Activated T-cell treated with anti-CD3 and anti-CD28 coated beads, Interleukin-2, amount 50 U/mL, for 24 hours (primary cell): Measurements from ENCODE around the gene NPAS1.
"Not testable (repeated sequence)": the region's sequence is repeated elsewhere in the genome, so short reads cannot be mapped to it uniquely, and the experiment has no call there.

Experiments
- DNase-seq: peaks from one replicate; pipeline ENCODE4 v3.0.0-alpha.2; 2020
- H3K27ac Mint-ChIP-seq: 2 replicates; pipeline ENCODE4 v1.8.0; 2020; ENCODE audit warnings: mild to moderate bottlenecking, mixed read lengths
- H3K27me3 Mint-ChIP-seq: 2 replicates; pipeline ENCODE4 v1.8.0; 2020; ENCODE audit warnings: mixed read lengths
- H3K36me3 Mint-ChIP-seq: 2 replicates; pipeline ENCODE4 v1.8.0; 2020; ENCODE audit warnings: low read depth, mixed read lengths
- H3K4me1 Mint-ChIP-seq: 2 replicates; pipeline ENCODE4 v1.8.0; 2020; ENCODE audit warnings: low read depth, mixed read lengths
- H3K4me3 Mint-ChIP-seq: 2 replicates; pipeline ENCODE4 v1.8.0; 2020; ENCODE audit warnings: mild to moderate bottlenecking, moderate library complexity, mixed read lengths
- H3K9me3 Mint-ChIP-seq: 2 replicates; pipeline ENCODE4 v1.8.0; 2020; ENCODE audit warnings: mixed read lengths

NPAS1 gene

DNA sequence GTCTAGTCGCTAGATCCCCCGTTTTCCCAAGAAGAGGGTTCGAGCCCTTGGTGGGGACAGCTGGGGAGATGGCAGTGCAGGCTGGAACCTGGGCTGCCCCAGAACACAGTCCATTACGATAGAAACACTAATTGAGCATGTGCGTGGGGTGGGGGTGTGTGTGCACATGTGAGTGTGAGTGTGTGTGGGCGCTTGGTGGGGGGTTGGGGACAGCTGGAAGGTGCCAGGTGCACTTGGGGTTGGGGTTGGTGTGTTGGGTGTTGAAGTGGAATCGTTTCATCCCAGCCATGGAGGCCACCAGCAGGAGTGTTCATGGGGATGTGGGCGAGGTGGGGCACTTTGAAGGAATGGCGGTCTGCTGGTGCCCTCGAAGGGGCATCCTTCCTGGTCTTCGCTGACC lies 18.1 kb upstream of the NPAS1 start:
- H3K36me3 Mint-ChIP-seq, result peaks cover 50% of the 10 kb centered on the region
- peaks cover 6% of the 10 kb centered on the region for H3K4me1 Mint-ChIP-seq
- DNase-seq, result no peak
- no peak overlapping the region for H3K4me3 Mint-ChIP-seq
- peaks cover 12% of the 10 kb centered on the region for H3K27me3 Mint-ChIP-seq
- no peaks in the 10 kb centered on the region for H3K9me3 Mint-ChIP-seq
- H3K27ac Mint-ChIP-seq, result no peak overlapping the region

DNA sequence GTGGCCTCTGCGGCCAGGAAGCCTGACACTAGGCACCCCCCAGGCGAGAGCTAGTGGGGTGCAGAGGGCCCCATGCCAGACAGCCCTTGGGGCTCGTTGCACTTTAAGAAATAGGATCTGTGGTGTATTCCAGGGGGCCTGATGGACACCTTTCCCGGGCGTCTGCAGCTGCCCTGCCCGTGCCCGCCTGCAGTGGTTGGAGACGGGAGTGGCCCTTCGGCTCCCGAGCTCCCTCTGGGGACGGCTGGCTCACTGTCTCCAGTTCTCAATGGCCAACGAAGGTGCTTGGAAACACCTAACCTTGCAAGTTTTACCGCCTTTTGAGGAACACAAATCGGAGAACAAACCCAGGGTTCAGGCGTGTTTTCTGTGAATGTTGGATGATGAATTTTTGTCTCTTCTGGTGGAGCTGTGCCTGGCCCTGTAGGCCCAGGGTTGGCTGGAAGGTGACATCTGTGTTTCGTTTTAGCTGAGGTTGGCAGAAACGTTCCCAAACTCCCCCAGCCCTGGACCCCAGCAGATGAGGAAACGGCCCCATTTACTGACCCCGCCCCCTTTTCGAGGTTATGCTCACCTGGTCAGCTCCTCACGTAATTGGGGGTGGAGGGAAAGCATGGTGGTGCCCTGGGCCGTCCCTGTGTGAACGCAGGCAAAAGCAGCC lies 17.4 kb upstream of the NPAS1 start:
- Mint-ChIP-seq H3K27ac (no peak overlapping the region), H3K27me3 (peaks cover 12% of the 10 kb centered on the region)

DNA sequence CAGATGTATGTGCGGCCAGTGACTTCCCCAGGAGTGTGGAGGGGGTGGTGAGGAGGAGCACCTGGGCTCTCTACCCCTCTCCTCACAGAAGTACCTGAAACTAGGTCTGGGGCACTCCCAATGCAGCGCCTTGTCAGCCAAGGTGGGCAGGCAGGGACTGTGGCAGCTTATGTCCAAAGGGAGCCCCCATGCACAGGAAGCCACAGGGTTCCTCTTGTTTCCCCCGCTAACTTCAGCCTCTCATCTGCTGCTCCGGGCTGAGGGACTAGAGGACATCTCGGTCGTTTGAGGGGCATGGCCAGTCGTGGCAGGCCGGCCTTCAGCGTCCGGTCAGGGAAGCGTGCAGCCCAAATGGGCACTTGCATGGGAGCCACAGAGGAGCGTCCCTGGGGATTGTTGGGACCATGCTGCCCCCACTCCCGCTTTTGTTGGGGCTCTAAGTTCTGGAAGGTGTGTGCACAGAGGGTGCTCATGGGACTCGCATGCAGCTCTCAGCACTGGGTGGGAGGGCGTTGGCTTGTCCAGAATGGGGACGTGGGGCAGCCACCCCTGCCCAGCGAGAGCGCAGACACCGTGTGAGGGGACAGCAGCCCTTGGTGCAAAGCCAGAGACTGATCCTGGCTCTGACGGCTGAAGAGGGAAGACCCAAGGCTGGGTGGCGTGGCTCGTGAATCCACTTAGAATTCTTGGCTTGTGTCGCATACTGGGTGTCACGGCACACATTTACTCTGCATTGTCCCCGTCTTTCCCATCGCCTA lies 16.6 kb upstream of the NPAS1 start:
- Mint-ChIP-seq H3K36me3 (peaks cover 36% of the 10 kb centered on the region), H3K4me3 (no peak overlapping the region), H3K4me1 (peaks cover 6% of the 10 kb centered on the region), H3K9me3 (no peaks in the 10 kb centered on the region), H3K27me3 (peaks cover 12% of the 10 kb centered on the region), H3K27ac (no peak overlapping the region)
- DNase-seq, result no peak

More for the DNA sequence above, 17.4 kb upstream of the NPAS1 start:
- no peak for DNase-seq
- no peaks in the 10 kb centered on the region for H3K9me3 Mint-ChIP-seq
- no peak overlapping the region for H3K4me3 Mint-ChIP-seq
- peaks cover 44% of the 10 kb centered on the region for H3K36me3 Mint-ChIP-seq
- H3K4me1 Mint-ChIP-seq, result peaks cover 6% of the 10 kb centered on the region

DNA sequence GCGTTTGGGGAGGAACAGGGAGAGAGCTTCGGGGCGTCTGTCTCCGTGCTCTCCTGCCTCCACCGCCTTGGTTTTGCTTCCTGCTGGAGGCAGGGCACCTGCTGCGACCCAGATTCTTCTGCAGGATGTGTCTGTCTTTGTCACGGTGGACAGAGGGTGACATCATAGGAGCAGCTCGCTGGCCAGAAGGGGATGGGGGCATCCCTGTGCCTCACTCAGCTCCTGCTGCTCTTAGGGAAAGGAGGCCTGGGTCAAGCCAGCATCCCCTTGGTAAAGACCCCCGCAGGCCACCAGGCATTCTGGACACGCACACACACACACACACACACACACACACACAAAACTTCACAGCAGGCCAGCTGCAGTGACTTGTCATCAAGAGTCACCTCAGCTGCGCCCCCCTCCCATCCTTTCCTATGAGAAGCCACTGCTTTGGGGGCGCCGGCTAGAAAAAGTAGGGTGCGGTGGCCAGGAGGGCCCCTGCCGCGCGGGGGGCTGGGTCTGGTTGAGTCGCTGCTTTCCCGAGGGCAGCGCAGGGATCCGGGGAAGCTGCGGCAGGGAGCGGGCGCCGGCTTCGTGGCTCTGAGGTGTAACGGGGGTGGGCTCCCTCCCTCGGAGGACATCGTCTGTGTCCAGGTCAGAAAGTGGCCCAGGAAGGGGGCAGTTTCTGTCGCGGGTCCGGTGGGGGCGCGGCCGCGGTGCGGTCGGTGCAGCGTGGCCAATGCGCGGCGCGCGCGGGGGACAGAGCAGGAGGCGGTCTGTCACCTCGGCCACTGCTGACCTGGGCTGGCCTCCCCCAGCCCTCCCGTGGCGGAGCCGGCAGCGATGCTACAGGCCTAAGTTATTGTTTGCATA lies 15.8 kb upstream of the NPAS1 start:
- peaks cover 29% of the 10 kb centered on the region for H3K36me3 Mint-ChIP-seq
- H3K4me3 Mint-ChIP-seq, result no peak overlapping the region
- H3K27ac Mint-ChIP-seq, result no peak overlapping the region
- peaks cover 6% of the 10 kb centered on the region for H3K4me1 Mint-ChIP-seq
- no peak for DNase-seq
- H3K9me3 Mint-ChIP-seq, result no peaks in the 10 kb centered on the region
- H3K27me3 Mint-ChIP-seq, result peaks cover 12% of the 10 kb centered on the region

DNA sequence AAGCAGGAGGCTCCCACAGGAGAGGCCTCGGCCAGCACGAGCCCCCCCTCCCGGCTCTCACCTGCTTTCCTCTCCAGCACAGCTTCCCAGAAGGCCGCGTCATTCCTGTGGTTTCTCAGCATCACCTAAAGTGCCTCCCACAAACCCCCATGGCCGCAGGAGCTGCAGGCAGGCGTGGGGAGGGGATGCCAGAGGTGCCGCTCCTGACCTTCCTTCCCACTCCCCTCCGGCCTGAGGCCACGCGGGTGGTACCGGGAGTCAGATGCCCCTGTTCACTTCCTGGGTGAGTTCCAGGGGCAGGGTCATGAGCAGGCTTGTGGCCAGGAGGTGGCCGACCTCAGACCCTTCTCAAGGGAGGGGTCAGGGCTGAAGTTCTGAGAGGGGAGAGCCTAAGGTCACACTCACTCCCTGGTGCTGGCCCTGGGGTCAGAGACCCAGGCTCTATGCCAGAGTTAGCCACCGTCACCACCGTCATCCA lies 14.4 kb upstream of the NPAS1 start:
- Mint-ChIP-seq H3K36me3 (peaks cover 15% of the 10 kb centered on the region), H3K4me1 (peaks cover 6% of the 10 kb centered on the region), H3K9me3 (no peaks in the 10 kb centered on the region), H3K4me3 (no peak overlapping the region), H3K27ac (no peak overlapping the region), H3K27me3 (peaks cover 12% of the 10 kb centered on the region)
- no peak for DNase-seq

DNA sequence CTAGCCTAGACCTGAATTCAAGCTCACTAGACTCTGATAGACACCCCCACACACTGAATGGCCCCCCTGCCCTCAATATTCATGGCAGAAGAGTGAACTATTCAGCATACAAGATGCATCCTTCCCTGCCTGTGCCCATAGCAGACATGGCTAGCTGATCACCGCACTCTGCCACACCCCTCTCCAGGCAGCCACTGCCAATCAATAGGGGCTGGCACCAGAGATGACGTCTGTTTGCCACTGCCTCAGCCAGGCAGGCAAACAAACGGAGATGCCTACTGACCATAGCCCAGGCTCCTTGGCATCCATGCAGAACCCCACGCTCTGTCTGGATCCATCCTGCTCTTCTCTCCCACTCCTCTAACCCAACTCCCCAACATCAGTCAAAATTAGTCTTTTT lies 13.8 kb upstream of the NPAS1 start:
- no peaks in the 10 kb centered on the region for H3K9me3 Mint-ChIP-seq
- no peak overlapping the region for H3K27ac Mint-ChIP-seq
- DNase-seq, result no peak
- H3K36me3 Mint-ChIP-seq, result peaks cover 8% of the 10 kb centered on the region
- H3K4me1 Mint-ChIP-seq, result peaks cover 6% of the 10 kb centered on the region
- peaks cover 12% of the 10 kb centered on the region for H3K27me3 Mint-ChIP-seq
- H3K4me3 Mint-ChIP-seq, result no peak overlapping the region

DNA sequence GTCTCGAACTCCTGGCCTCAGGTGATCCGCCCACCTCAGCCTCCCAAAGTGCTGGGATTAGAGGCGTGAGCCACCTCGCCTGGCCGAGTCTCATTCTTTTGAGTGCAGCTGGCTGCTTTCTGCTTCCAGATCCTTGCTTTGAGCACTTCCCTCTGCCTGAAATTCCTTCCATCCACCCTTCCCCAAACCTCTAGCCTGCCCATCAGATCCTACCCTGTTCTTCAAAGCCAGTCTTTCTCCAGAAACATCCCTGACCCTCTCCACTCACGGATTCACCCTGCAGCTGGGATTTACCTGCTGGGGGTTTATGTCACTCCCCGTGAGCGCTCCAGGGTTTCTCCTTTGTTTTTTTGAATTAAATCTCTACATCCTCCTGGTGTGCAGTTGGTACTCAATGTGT lies 13.1 kb upstream of the NPAS1 start:
- peaks cover 2% of the 10 kb centered on the region for H3K36me3 Mint-ChIP-seq
- peaks cover 6% of the 10 kb centered on the region for H3K4me1 Mint-ChIP-seq
- H3K27ac Mint-ChIP-seq, result peak overlapping the region; percentile 41
- no peaks in the 10 kb centered on the region for H3K9me3 Mint-ChIP-seq
- DNase-seq, result no peak
- peaks cover 12% of the 10 kb centered on the region for H3K27me3 Mint-ChIP-seq
- no peak overlapping the region for H3K4me3 Mint-ChIP-seq

DNA sequence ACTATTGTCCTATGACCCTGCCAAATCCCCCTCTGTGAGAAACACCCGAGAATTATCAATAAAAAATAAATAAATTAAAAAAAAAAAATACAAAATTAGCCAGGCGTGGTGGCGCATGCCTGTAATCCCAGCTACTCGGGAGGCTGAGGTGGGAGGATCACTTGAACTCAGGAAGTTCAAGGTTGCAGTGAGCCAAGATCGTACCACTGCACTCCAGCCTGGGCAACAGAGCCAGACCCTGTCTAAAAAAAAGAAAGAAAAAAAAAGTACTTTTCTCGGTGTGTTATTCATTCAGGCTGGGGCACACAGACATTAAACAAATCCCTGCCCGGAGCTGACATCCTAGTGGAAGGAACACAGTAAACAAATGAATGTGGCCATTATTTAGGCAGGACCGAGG lies 9.1 kb upstream of the NPAS1 start:
- not testable (repeated sequence) for H3K4me1 Mint-ChIP-seq, DNase-seq, H3K36me3 Mint-ChIP-seq, H3K27ac Mint-ChIP-seq, H3K9me3 Mint-ChIP-seq, H3K27me3 Mint-ChIP-seq, H3K4me3 Mint-ChIP-seq

DNA sequence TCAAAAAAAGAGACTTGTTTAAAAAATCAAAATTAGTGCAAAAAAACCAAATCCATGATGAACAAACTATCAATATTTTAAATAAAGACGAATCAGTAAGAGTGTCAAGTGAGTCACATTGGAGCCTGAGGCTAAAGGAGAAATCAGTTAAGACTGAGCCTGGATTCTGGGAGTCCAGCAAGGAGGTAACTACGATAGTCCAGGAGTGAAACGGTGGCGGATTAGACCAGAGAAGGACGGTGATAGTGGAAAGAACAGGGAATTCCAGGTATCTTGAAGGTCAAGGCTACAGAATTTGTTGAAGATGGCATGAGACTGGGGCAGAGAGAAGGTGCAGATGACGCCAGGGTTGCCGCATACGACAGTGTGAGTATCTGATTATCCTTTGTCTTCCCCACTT lies 7.0 kb upstream of the NPAS1 start:
- H3K4me3 Mint-ChIP-seq, result no peak overlapping the region
- H3K4me1 Mint-ChIP-seq, result peaks cover 8% of the 10 kb centered on the region
- no peaks in the 10 kb centered on the region for H3K36me3 Mint-ChIP-seq
- peaks cover 9% of the 10 kb centered on the region for H3K27me3 Mint-ChIP-seq
- no peaks in the 10 kb centered on the region for H3K9me3 Mint-ChIP-seq
- no peak overlapping the region for H3K27ac Mint-ChIP-seq
- no peak for DNase-seq

DNA sequence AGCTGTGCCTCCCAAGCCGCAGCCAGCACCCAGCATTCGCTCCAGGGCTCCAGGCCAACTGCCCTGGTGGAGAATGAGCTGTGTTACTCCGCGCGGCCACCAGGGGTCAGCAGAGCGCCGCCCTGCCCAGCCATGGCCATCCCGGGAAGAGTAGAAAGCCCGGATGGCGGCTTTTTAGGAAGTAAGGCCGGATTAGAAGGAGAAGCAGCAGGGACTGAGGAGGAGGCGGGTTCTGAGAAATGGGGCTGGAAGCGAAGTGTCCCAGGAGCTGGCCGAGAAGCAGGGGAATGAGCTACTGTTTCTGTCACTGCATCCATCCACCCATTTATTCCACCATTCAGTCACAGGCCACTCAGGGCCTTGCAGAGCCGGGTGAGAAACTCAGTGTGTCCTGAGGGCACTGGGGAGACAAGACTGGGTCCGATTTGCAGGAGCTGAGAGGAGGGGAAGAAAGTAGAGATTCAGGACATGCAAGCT lies 6.6 kb upstream of the NPAS1 start:
- Mint-ChIP-seq H3K4me3 (no peak overlapping the region), H3K4me1 (peaks cover 8% of the 10 kb centered on the region), H3K27ac (no peak overlapping the region)

DNA sequence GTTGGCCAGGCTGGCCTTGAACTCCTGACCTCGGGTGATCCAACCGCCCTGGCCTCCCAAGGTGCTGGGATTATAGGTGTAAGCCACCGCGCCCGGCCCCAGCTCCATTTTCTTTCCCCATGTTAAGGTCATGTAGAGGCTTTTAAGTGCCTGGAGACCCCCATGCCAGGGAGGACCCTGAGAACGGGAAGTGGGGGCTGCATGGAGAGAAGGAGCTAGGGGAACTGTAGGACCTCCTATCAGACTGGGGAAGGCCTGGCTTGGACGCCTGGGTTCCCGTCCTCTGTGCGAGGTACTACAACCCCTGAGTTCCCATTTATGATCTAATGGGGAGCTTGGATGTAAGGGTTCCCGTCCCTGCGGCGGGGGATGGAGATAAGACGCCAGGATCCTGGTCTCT lies 714 bp upstream of the NPAS1 start:
- no peaks in the 10 kb centered on the region for H3K36me3 Mint-ChIP-seq
- no peak overlapping the region for H3K4me3 Mint-ChIP-seq
- no peak overlapping the region for H3K27ac Mint-ChIP-seq
- no peak for DNase-seq
- H3K9me3 Mint-ChIP-seq, result no peaks in the 10 kb centered on the region
- H3K27me3 Mint-ChIP-seq, result peaks cover 44% of the 10 kb centered on the region
- H3K4me1 Mint-ChIP-seq, result peaks cover 12% of the 10 kb centered on the region

More for the DNA sequence above, 6.6 kb upstream of the NPAS1 start:
- Mint-ChIP-seq H3K9me3 (no peaks in the 10 kb centered on the region), H3K36me3 (no peaks in the 10 kb centered on the region), H3K27me3 (peaks cover 9% of the 10 kb centered on the region)
- DNase-seq, result peak; percentile 84

DNA sequence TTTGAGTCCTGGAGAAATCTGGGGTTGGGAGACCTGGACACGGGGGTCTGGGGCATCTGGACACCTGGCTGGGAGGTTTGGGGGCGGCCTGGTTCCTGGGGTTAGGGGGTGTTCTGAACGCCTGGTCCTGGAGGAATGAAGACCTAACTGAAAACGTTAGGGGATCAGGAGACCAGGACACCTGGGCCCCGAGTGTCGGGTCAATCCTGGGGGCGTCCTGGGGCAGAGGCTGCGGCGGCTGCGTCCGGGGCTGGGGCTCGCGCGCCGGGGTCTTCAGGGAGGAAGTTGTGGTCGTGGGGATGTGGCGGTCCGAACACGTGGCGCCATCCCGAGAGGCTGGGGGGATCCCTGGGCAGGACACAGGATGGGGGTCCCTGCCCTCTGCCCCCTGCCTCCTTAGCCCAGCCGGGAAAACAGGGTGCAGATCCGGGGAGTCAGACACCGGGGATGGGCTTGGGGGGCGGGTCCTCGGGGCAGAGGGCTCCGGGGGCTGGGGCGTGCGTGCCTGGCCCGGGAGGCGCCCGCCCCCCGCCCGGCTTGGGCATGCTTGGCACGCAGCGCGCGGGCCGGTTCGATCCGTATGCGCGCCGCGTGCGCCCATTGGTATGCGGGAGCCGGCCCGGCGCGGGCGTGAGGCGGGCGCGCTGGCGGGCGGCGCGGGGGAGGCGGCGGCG lies 632 bp downstream of the NPAS1 start:
- peaks cover 56% of the 10 kb centered on the region for H3K27me3 Mint-ChIP-seq
- no peaks in the 10 kb centered on the region for H3K36me3 Mint-ChIP-seq
- no peaks in the 10 kb centered on the region for H3K9me3 Mint-ChIP-seq
- H3K27ac Mint-ChIP-seq, result no peak overlapping the region
- peak; percentile 34 for DNase-seq
- H3K4me3 Mint-ChIP-seq, result no peak overlapping the region
- H3K4me1 Mint-ChIP-seq, result peaks cover 12% of the 10 kb centered on the region

DNA sequence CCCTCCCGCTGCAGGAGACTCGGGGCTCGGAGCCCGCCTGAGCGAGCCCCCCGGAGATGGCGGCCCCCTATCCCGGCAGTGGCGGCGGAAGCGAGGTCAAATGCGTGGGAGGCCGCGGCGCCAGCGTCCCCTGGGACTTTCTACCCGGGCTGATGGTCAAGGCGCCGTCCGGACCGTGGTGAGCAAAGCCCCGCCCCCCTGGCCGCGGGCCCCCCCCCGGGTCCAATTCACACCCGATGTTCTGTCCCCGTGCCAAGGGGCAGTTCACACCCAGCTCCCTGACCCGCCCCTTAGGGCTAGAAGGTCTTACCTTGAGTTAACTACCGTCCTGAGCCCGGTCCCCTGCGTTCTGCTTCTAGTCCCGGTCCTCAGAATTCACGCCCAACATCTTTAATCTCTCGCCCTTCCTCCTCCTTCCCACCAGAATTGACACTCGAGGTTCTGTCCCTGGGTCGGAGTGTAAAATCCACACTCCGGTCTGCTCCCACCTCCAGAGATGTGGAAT lies 1.4 kb downstream of the NPAS1 start:
- Mint-ChIP-seq H3K9me3 (no peaks in the 10 kb centered on the region), H3K4me3 (peak overlapping the region; percentile 38), H3K36me3 (no peaks in the 10 kb centered on the region), H3K27me3 (peaks cover 62% of the 10 kb centered on the region), H3K27ac (no peak overlapping the region), H3K4me1 (peaks cover 12% of the 10 kb centered on the region)
- no peak for DNase-seq

DNA sequence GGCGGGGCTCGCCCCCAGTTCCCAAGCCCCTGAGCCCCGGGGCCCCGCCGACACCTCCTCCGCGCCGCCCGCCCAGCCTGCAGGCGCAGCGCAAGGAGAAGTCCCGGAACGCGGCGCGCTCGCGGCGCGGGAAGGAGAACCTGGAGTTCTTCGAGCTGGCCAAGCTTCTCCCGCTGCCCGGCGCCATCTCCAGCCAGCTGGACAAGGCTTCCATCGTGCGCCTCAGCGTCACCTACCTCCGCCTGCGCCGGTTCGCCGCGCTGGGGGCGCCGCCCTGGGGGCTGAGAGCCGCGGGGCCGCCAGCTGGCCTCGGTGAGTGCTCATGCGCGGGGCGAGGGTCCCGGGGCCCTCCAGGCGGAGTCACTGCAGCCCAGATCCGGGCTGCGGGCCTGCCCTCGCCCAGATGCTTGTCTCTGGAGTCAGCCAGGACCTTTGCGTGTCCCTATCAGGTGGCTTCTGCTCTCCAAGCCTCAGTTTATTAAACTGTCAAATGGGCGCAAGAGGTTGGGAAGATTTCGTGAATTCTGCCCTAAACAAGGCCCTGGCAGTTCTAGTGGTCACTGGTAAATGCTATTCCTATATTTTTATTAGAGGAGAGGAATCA lies 2.0 kb downstream of the NPAS1 start:
- H3K9me3 Mint-ChIP-seq, result no peaks in the 10 kb centered on the region

More for the DNA sequence above, 2.0 kb downstream of the NPAS1 start:
- H3K27ac Mint-ChIP-seq, result no peak overlapping the region
- DNase-seq, result no peak
- H3K27me3 Mint-ChIP-seq, result peaks cover 68% of the 10 kb centered on the region
- peaks cover 12% of the 10 kb centered on the region for H3K4me1 Mint-ChIP-seq
- no peaks in the 10 kb centered on the region for H3K36me3 Mint-ChIP-seq
- H3K4me3 Mint-ChIP-seq, result no peak overlapping the region
